ENCODE data around the gene WFIKKN2.
A peak's percentile ranks its signal among the peaks of the same experiment; 100 is the strongest.

Gene WFIKKN2

DNA sequence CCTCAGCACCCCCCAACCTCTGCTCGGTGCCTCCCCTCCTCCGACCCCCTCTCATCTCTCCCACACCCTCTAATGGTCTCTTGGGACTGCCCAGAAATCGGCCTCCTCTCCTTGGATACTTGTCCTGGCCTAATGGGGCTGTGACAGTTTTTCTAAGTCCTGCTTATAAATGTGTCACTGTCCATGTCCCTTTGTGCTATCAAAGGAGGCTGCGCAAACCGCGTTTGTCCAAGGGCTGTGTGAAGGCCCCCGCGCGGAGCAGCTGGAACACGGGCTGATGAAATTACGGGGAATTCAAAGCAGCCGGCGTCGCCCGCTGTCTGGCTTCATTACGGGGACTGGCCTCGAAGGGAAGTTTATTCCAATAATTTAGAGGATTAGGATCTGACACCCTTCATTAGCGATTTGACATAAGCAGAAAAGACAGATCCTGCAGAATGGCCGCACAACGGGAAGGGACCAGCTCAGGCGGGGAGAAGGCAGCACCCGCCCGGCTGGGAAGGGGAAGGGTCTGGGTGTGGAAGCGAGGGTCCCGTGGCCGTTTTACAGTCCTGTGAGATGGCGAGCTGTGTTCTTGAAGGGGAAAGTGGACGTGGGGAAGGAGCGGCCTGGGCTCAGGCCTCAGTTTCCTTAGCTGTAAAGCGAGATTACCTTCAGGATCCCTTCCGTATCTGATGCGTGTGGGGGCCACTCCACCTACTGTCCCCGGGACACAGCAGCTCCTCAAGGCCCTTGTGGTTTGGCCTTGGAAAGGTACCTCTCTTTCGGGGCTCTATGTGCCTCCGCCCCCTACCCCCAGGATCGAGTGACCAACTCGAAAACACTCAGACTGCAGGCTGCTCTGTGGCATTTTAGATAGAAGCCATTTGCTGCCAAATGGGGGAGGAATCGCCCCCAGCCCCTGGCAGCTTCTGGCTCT is 1.6 kb upstream of the WFIKKN2 start:
- no peak for DNase-seq (ENCODE audit: low read depth in 3 of 3, low spot score in 1 of 3)

DNA sequence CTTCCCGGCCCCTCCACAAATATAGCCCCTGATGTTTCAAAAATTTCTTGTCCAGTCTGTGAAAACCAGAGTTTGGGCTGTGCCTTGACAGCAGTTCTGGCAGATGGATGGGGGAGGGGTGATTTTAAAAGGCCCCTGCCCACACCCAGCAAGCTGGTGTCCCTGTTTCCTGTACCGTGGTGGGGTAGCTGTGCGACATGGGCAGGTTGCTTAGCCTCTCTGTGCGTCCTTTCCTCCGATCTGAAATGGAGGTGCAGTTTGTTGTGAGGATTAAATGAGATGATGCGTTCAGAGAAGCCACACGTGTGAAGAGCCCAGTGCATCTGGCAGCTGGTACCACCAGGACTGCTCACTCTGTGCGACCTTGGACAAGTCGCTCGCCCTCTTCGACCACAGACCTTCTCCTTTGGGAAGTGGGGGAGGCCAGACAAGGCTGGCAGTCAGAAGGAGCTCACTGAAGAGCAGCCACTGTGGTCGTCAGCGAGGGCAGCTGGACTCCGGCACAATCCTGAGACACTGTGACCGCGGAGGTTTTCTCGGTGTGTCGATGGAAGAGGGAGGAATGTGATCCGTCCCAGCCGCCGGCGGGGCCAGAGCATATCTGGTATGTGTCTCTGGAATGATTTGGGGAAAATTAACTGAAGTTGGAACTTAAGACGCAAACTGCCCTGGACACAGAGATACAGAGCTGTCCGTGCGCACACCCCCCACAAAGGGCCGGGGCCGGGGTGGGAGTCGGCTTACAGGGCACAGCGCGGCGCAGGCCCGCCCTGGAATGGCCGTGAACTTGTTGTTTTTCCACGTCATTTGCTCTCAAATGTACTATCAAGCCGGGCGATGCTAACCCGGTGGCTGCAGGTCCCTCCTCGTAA is 721 bp upstream of the WFIKKN2 start:
- DNase-seq (ENCODE audit: low read depth in 3 of 3, low spot score in 1 of 3) = no peak

DNA sequence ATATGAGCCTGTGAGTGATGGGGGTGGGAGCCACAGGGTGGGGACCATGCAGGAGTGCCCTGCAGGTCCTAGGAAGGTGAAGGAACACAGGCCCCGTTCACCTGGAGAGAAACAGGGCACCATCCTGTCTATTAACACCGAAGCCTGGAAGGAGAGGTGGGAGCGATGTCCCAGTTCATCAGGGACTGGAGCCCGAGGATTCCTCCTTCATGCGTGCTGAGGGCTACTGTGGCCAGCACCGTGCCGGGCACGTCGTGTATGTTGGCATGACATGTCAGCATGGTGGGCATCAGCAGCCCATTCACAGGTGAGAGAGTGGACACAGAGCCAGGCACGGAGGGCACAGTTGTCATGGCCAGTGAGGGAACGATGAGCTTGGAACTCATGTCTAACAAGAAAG is 1.4 kb downstream of the WFIKKN2 start:
- DNase-seq (ENCODE audit: low read depth in 3 of 3, low spot score in 1 of 3) = no peak

DNA sequence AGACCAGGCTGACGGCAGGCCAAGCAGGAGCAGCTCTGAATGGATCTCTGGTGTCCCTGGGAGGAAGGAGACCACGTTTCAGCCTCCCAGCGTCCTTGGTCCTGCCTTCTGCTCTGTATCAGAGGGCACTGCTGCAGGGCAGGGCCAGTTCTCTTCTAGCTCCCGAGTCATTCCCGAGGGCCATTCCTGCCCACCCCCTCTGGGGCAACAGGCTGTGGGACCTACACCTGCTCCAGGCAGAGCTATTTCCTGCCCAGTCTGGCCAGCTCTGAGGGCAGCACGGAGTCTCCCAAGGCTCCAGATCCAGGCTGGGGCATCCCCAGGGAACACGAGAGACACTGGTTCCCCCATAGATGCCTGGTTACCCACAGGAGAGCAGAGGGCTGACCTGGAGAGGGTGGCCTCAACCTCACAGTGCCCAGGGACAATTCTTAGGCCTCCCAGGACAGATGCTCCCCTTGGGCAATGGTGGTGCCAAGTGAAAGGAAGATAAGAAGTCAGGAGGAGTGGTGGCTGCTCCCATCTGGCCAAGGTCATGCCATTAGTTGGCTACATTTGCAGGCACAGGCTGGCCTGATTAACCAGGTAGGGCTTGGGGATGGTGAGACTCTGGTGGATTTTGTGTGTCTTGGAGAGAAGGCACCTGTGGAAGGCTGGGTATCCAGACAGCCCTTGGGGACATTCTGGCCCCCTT is 2.0 kb downstream of the WFIKKN2 start:
- no peak for DNase-seq (ENCODE audit: low read depth in 3 of 3, low spot score in 1 of 3)

DNA sequence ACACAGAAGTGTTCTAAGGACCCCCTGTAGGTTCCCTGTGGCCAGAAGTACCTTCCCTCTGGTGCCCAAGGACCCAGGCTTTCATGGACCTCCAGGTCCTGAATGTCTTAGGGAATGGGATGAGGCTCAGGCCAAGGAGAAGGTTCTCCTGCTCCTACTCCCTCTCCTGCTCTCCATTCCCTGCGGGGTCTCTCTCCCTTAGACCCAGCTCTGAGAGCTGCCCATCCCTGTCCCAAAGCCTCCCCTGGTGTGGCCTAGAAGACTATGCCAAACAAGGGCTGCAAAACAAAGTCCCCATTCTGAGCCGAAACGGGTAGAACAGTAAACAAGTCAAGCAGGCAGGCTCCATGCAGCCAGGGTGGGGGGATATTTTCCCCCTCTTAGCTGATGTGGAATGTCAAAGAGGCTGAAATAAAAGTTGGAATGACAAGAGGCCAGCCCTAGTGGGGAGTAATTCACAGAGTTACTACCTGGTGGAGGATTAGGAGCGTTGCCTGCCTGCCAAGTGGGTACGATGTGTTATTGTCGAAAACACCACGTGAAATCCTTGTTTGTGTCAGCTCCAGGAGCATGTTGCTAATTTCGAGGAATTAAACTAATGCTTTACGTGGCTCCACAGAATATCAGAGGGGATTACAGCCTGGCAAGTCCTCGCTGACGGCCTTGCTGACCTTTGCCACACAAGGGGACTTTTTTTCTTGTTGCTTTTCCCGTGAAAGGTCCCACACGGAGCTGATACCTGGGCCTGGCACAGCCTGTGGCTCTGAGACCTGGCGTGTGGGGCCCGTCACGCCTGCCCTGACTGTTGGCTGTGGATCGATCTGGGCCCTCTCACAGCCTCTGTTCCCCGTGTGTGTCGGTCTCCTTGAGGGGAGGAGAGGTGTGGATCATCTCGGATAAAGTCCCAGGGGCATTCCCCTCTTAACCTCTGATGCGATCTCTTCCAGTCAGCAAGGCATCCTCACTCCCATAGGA is 2.9 kb downstream of the WFIKKN2 start:
- DNase-seq (ENCODE audit: low read depth in 3 of 3, low spot score in 1 of 3) = no peak

DNA sequence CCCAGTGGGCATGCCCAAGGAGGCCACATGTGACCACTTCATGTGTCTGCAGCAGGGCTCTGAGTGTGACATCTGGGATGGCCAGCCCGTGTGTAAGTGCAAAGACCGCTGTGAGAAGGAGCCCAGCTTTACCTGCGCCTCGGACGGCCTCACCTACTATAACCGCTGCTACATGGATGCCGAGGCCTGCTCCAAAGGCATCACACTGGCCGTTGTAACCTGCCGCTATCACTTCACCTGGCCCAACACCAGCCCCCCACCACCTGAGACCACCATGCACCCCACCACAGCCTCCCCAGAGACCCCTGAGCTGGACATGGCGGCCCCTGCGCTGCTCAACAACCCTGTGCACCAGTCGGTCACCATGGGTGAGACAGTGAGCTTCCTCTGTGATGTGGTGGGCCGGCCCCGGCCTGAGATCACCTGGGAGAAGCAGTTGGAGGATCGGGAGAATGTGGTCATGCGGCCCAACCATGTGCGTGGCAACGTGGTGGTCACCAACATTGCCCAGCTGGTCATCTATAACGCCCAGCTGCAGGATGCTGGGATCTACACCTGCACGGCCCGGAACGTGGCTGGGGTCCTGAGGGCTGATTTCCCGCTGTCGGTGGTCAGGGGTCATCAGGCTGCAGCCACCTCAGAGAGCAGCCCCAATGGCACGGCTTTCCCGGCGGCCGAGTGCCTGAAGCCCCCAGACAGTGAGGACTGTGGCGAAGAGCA is 4.4 kb downstream of the WFIKKN2 start:
- no peak for DNase-seq (ENCODE audit: low read depth in 3 of 3, low spot score in 1 of 3)

DNA sequence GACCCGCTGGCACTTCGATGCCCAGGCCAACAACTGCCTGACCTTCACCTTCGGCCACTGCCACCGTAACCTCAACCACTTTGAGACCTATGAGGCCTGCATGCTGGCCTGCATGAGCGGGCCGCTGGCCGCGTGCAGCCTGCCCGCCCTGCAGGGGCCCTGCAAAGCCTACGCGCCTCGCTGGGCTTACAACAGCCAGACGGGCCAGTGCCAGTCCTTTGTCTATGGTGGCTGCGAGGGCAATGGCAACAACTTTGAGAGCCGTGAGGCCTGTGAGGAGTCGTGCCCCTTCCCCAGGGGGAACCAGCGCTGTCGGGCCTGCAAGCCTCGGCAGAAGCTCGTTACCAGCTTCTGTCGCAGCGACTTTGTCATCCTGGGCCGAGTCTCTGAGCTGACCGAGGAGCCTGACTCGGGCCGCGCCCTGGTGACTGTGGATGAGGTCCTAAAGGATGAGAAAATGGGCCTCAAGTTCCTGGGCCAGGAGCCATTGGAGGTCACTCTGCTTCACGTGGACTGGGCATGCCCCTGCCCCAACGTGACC is 5.0 kb downstream of the WFIKKN2 start:
- no peak for DNase-seq (ENCODE audit: low read depth in 3 of 3, low spot score in 1 of 3)

DNA sequence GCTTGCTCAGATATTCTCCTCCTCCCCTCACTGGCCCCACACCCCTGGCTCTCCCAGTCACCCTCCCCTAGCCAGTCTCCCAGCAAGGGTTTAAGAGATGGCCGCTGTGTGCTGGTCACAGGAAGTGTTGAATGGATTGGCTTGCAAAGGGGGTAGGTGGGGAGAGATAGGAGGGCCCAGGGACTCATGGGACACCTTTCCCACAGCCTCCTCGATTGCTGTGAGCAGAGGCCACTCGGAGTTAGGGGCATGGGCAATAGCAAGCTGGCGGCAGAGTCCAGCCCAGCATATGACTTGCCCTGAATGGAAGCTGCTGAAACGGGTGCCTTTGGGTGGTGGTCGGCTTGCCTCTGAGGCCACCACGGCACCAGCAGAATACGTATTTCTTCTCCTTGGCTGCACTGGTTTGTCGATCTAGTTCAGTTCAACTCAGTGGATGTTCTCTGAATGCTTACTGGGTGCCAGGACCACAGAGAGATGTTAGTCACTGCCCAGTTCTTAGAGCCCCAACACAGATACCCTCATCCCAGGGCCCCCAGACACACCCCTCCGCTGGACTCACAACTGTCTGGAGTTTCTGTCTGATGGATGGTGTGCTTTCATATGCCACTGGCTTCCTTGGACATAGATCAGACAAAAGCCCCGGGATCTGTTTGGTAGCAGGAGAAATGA is 6.0 kb downstream of the WFIKKN2 start:
- no peak for DNase-seq (ENCODE audit: low read depth in 3 of 3, low spot score in 1 of 3)

DNA sequence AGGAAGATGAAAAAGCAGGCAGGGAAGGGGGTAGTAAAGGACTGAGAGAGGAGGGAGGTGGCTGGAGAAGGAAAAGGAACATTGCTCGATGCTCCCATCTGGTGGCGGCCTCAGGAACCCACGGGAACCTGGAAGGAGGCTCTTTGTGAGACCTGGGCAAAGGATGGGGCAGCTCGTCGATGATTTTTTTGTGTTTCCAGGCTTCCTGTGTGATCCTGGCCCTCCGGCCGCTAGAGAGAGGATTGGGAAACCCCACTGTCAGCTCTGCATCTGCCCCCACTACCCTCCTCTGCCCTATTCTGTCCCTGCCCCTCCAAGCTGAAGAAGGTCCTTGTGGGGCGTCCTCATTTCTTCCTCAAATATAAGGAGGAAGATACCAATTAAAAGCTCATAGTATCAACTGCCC is 6.6 kb downstream of the WFIKKN2 start:
- DNase-seq (ENCODE audit: low read depth in 3 of 3, low spot score in 1 of 3) = peak in 1 of 3 donors; percentile 41

DNA sequence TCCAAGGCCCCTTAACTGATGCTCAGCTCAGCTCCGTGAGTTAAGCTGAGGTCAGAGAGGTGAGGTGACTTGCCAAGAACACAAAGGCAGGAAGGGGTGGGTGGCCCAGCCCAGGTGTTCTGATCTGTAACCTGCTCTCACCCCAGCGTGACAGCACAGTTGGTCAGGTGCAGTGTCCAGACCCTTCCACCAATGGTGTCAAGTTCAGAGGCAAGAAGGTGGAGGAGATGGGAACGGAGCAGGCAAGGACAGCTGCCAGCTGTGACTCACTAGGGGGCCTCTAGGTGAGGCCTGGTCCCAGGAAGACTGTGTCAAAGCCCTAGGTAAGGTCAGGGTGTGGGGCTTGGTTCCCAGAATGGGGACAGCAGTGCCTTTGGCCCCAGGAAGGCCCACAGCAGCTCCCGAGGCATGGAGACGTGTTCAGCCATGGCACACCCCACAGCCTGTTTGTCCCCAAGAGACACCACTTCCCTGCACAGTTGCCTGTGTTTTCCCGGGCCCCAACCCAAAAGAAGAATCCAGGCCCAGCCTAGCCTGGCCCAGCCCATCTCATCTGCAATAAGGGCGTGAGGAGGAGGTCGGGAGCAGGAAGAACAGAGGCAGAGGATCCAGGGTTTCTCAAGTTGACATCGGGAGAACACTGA is 7.2 kb downstream of the WFIKKN2 start:
- no peak for DNase-seq (ENCODE audit: low read depth in 3 of 3, low spot score in 1 of 3)

DNA sequence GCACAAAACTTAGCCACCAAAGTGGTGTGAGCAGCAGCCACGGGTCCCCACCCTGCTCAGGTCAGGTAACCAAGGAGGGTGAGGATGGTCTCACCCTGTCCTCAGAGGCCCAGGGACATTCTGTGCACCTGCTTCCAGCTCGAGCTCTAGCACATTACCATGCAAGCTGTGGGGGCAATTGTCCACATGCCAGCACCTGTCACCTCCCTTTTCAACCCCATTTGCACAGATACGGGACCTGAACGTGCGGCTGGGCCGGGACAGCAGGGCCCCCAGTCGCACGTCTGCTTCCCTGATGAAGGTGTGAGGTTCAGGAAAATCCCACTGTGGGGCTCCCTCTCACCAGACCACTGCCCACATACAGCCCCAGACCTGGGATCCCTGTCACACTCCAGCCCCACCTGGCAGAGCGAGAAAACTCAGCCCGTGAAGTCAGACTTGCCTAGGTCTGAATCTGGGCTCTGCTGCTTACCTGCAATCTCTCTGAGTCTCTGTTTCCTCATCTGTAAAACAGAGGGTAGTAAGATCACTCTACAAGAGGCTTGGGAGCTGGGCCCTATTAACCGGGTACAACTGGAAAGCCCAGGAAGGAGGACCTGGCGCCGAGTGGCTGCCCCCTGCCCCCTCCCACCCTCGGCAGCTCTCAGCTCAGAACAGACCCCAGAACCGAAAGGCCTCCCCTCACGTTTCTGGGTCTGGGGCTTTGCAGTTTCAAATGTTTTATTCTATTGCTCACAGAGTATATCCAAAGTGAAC is 7.9 kb downstream of the WFIKKN2 start:
- DNase-seq (ENCODE audit: low read depth in 3 of 3, low spot score in 1 of 3) = no peak

DNA sequence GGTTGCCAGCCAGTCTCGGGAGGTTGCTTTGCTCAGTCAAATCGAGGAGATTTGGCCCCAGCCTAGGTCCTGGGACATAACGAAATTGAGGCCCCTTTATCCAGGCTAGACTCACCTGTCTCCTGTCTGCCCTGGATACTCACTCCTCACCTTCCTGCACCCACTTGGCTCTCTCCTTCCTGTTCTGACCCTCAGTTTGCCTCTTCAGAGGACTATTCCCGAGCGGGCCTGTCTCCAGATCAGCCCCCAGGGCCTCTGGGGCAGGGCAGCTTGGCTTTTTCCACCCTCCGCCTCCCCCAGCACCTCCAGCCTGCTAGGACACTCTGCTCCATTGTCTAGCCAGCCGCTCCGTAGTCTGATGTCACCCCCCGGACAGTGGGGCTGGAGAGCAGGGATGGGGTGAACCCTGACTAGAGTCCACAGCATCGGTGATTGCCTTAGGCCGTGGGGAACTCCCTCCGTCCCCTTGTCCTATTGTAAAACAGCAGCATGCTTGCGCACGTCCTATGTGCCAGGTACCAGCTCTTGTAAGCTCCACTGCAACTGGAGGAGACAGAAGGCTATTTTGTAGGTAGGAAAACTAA is 8.8 kb downstream of the WFIKKN2 start:
- DNase-seq (ENCODE audit: low read depth in 3 of 3, low spot score in 1 of 3) = no peak

DNA sequence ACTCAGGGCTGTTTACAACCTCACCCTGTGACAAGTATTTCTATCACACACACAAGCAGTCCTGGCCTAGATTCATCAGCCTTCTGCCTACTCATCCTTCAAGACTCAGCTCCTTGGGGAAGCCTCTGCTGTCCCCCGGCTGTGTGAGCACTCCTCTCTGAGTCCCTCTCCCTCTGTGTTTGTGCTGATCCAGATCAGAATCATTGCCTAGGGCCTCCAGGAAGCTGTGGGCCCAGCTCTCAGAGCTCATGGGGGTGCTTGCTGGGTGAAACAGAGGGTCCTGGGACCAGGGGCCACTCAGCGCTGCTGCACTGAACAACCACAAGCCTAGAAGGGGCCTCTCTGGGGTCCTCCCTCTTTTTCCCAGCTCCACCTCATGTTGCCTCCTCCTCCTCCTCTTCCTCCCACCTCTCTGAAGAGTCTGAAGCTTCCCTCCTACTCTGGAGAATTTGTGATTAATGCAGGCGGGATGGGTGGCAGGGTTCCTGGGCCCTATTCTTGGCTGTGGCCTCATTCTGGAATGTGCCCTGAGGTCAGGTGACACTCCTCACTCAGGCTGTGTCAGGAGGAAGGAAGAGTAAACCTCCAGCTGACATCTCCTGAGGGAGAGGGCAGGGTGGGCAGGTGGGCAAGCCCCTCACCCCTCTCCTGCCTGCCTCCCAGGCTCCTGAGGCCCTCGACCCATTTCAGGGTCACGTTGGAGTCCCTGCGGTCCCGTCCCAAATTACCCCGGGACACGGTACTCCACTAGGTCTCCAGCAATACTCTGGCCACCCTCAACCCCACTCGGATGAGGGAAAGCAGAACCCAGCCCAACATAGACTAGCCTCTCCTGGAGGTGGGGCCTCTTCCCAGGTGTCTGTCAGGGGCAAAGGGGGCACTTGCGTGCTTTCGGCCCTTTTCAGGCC is 10.1 kb downstream of the WFIKKN2 start:
- DNase-seq (ENCODE audit: low read depth in 3 of 3, low spot score in 1 of 3) = no peak

DNA sequence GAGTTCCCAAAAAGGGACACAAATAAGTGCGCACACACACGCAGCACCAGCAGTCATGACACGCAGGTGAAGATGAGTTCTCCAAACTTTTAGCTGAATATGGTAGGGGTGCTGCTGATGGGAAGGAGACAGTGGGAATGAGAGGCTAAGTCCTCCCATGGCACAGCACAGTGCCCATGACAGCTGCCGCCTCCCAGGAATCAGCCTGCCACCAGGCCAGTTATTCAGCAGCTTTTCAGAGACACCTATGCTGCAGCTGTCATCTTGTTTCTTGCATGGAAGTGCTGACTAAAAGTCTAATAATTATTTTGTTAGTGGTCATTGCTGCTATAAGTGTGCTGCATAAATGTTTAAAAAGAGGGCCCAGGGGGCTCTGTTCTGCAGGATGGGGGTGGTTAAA is 12.2 kb downstream of the WFIKKN2 start:
- no peak for DNase-seq (ENCODE audit: low read depth in 3 of 3, low spot score in 1 of 3)

DNA sequence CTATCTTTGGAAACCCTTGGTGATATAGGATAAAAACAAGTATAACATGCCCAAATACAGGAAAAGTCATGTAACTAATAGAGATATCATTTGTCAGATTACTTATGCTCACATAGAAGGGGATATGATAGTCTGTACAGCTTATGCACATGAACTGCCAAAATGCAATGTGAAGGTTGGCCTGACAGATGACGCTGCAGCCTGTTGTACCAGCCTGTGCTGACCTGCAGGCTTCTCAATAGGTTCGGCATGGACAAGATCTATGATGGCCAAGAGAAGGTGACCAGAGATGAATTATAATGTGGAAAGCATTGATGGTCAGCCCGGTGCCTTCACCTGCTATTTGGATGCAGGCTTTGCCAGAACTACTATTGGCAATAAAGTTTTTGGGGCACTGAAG is 12.7 kb downstream of the WFIKKN2 start:
- no peak for DNase-seq (ENCODE audit: low read depth in 3 of 3, low spot score in 1 of 3)

DNA sequence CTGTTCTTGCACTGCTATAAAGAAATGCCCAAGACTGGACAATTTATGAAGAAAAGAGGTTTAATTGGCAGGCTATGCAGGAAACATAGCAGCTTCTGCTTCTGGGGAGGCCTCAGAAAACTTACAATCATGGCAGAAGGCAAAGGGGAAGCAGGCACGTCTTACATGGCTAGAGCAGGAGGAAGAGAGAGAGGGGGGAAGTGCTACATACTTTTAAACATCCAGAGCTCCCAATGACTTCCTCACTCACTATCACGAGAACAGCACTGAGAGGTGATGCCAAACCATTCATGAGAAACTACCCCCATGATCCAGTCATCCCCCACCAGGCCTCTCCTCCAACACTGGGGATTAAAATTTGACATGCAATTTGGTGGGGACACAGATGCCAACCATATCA is 13.3 kb downstream of the WFIKKN2 start:
- no peak for DNase-seq (ENCODE audit: low read depth in 3 of 3, low spot score in 1 of 3)
